GM10266 (cell line): ENCODE results near the gene ATG5.

Experiments used
- DNase-seq: peaks from one replicate; pipeline ENCODE4 v3.0.0; 2012; ENCODE audit errors: extremely low spot score
- CTCF ChIP-seq: IDR thresholded peaks from 2 replicates; pipeline ENCODE4 v1.5.1; 2012; ENCODE audit warnings: mild to moderate bottlenecking, low read depth; ENCODE audit not compliant: control insufficient read depth, insufficient read depth; ENCODE audit errors: missing control alignments

ATG5 gene

GRCh38 chr6:106214531-106214930 lies 111.0 kb downstream of the ATG5 start:
- no peak for DNase-seq
- TF ChIP-seq CTCF: no peak

GRCh38 chr6:106213660-106214289 lies 111.8 kb downstream of the ATG5 start:
- no peak for TF ChIP-seq CTCF
- no peak for DNase-seq

DNA sequence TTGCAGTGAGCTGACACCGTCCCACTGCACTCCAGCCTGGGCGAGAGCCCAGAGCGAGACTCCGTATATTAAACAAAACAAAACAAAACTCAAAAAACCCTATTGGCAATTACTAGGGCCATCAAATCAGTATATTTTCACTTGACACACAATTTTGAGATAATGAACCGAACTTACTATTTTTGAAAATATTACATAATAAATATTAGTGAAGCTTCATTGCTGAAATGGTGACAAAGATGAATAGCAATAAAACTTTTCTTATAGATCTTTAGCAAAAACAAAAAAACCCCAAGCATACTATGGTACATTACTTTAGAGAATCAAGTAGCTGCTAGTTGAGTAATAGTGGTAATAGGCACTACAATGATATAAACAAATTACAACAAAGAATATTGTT lies 113.0 kb downstream of the ATG5 start:
- TF ChIP-seq CTCF: no peak
- DNase-seq: no peak

- no peak for DNase-seq
- no peak for TF ChIP-seq CTCF
Measured at GRCh38 chr6:106206905-106207304, 118.7 kb downstream of the ATG5 start.

GRCh38 chr6:106204961-106205360 lies 120.6 kb downstream of the ATG5 start:
- TF ChIP-seq CTCF: no peak
- DNase-seq: no peak

DNA sequence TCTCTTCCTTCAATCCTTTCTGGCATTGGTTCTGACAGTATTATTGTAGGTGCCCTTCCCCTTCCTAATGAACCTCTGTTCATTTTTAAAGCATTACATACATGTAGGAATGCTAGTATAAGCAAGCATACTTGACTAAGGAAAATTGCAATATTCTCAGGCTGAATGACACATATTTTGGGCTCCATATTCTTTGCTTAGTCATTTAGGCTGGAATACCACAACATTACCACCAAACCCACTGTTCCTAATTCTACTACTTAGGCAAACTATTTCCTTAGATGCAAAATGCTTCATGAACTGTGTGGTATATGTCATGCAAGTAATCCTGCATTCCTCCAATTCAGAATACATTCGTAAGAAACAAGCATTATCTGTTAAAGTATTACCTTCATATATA lies 125.6 kb downstream of the ATG5 start:
- no peak for DNase-seq
- no peak for TF ChIP-seq CTCF

DNA sequence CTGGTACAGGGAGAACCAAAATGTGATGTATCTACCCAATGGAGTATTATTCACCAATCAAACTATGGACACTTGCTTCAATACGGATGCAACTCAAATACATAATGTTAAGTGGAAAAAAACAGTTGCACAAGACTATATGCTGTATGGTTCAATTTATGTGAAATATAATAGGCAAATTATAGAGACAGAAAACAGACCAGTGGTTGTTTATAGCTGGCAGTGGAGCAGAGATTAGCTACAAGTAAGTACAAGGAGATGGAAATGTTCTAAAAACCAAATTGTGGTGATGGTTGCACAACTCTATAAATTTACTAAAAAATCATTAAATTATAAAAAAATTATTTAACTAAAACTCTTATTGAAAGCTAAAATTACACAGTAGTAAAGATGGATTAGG lies 126.2 kb downstream of the ATG5 start:
- no peak for DNase-seq

More for the DNA sequence above, 126.2 kb downstream of the ATG5 start:
- no peak for TF ChIP-seq CTCF
